ENCODE results near the gene ZBTB26.

DNA sequence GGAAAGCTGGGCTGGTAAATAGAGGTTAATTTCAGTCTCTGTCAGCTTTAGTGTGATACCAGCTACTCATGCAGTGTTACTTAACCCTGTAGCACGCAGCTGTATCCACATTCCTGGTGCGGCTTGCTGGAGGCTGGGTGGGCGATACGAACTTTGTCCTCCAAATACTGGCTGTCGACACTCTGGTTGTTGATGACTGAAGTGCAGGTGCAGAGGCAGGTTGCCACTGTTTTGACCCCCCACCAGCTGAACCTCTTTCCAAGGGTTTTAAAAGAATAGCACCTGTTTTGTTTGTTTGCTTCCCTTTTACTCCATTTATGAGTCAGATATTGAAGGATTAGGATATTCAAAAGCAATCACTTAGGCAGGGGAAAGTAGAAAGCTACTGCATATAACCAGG lies 5.2 kb upstream of the ZBTB26 start:
- TF ChIP-seq, protein P1, sequence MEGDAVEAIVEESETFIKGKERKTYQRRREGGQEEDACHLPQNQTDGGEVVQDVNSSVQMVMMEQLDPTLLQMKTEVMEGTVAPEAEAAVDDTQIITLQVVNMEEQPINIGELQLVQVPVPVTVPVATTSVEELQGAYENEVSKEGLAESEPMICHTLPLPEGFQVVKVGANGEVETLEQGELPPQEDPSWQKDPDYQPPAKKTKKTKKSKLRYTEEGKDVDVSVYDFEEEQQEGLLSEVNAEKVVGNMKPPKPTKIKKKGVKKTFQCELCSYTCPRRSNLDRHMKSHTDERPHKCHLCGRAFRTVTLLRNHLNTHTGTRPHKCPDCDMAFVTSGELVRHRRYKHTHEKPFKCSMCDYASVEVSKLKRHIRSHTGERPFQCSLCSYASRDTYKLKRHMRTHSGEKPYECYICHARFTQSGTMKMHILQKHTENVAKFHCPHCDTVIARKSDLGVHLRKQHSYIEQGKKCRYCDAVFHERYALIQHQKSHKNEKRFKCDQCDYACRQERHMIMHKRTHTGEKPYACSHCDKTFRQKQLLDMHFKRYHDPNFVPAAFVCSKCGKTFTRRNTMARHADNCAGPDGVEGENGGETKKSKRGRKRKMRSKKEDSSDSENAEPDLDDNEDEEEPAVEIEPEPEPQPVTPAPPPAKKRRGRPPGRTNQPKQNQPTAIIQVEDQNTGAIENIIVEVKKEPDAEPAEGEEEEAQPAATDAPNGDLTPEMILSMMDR (IDR thresholded peaks at IDR 0.05), result no peak
- TF ChIP-seq POLR2A (IDR thresholded peaks at IDR 0.05), result no peak

All from uterus (tissue), 2 donors.